Measurements from ENCODE around the gene TRAPPC14.
"Not testable (repeated sequence)": the region's sequence is repeated elsewhere in the genome, so short reads cannot be mapped to it uniquely, and the experiment has no call there.

Gene TRAPPC14

DNA sequence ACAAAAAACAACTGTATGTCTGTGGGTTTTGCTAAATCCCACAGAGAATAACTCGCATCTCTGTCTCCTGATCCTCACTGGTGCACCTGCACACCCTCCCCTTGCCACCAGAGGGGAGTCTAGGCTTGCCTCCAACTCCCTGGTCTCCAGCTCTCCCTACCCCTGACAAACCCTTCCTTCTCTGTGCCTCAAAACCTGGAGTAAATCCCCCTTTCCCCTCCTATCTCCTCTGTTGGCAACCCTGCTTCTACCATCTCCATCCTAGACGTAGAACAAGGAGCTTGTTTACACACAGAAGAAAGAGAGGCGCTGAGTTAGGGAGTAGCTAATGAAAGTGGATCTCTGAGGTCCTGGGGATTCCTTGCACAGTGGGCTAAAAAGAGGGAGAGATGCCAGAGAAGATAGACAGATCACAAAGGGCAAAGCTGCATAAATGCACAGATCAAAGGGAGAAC, 25.8 kb downstream of the TRAPPC14 start:
- Histone ChIP-seq H3K4me3 (ENCODE audit: low read length) (no peak overlapping the region), H3K79me1 (ENCODE audit: low read length) (no peaks in the 10 kb centered on the region), H3K79me2 (ENCODE audit: control insufficient read depth, insufficient read depth, low read length) (no peaks in the 10 kb centered on the region), H2BK5ac (ENCODE audit: low read length) (no peak overlapping the region), H2BK120ac (ENCODE audit: low read depth, low read length) (no peak overlapping the region), H3K4me2 (ENCODE audit: low read length) (no peak overlapping the region), H2BK15ac (replicated peaks; ENCODE audit: low read depth) (no peak overlapping the region), H3K56ac (ENCODE audit: low read length) (no peak overlapping the region), H3K27ac (ENCODE audit: low read depth, low read length) (no peak overlapping the region), H4K8ac (ENCODE audit: low read depth, low read length) (no peak overlapping the region), H3K23ac (ENCODE audit: low read length) (no peak overlapping the region), H3K27me3 (ENCODE audit: insufficient read depth, low read length, poor library complexity) (no peaks in the 10 kb centered on the region), H3K4ac (ENCODE audit: low read depth, low read length) (no peak overlapping the region), H2AK5ac (ENCODE audit: low read length) (no peak overlapping the region), H3K18ac (ENCODE audit: low read length) (no peak overlapping the region), H4K5ac (ENCODE audit: low read length) (no peak overlapping the region), H3K4me1 (ENCODE audit: control insufficient read depth, low read depth, low read length) (peaks cover 2% of the 10 kb centered on the region), H3K9ac (ENCODE audit: low read length) (no peak overlapping the region), H3K36me3 (ENCODE audit: control insufficient read depth, insufficient read depth, low read length) (no peaks in the 10 kb centered on the region)
- no CpG with 5 or more reads among the region's 3 CpGs for WGBS (ENCODE audit: extremely low coverage, insufficient coverage, low lambda C conversion rate)
- DNase-seq: peak; percentile 74

GRCh38 chr7:100132126-100132525, 26.4 kb downstream of the TRAPPC14 start:
- Histone ChIP-seq H3K36me3 (ENCODE audit: control insufficient read depth, insufficient read depth, low read length) (no peaks in the 10 kb centered on the region), H4K8ac (ENCODE audit: low read depth, low read length) (no peak overlapping the region), H3K23ac (ENCODE audit: low read length) (no peak overlapping the region), H3K56ac (ENCODE audit: low read length) (no peak overlapping the region), H3K9ac (ENCODE audit: low read length) (no peak overlapping the region), H2AK5ac (ENCODE audit: low read length) (no peak overlapping the region), H3K79me2 (ENCODE audit: control insufficient read depth, insufficient read depth, low read length) (no peaks in the 10 kb centered on the region), H2BK15ac (replicated peaks; ENCODE audit: low read depth) (no peak overlapping the region), H3K27me3 (ENCODE audit: insufficient read depth, low read length, poor library complexity) (no peaks in the 10 kb centered on the region), H3K4me1 (ENCODE audit: control insufficient read depth, low read depth, low read length) (peaks cover 2% of the 10 kb centered on the region), H3K4me2 (ENCODE audit: low read length) (no peak overlapping the region), H3K4ac (ENCODE audit: low read depth, low read length) (no peak overlapping the region), H2BK120ac (ENCODE audit: low read depth, low read length) (no peak overlapping the region), H2BK5ac (ENCODE audit: low read length) (no peak overlapping the region), H3K27ac (ENCODE audit: low read depth, low read length) (no peak overlapping the region), H3K18ac (ENCODE audit: low read length) (no peak overlapping the region), H3K4me3 (ENCODE audit: low read length) (no peak overlapping the region), H3K79me1 (ENCODE audit: low read length) (no peaks in the 10 kb centered on the region), H4K5ac (ENCODE audit: low read length) (no peak overlapping the region)
- WGBS (ENCODE audit: extremely low coverage, insufficient coverage, low lambda C conversion rate): no CpG with 5 or more reads among the region's 7 CpGs
- DNase-seq: no peak

DNA sequence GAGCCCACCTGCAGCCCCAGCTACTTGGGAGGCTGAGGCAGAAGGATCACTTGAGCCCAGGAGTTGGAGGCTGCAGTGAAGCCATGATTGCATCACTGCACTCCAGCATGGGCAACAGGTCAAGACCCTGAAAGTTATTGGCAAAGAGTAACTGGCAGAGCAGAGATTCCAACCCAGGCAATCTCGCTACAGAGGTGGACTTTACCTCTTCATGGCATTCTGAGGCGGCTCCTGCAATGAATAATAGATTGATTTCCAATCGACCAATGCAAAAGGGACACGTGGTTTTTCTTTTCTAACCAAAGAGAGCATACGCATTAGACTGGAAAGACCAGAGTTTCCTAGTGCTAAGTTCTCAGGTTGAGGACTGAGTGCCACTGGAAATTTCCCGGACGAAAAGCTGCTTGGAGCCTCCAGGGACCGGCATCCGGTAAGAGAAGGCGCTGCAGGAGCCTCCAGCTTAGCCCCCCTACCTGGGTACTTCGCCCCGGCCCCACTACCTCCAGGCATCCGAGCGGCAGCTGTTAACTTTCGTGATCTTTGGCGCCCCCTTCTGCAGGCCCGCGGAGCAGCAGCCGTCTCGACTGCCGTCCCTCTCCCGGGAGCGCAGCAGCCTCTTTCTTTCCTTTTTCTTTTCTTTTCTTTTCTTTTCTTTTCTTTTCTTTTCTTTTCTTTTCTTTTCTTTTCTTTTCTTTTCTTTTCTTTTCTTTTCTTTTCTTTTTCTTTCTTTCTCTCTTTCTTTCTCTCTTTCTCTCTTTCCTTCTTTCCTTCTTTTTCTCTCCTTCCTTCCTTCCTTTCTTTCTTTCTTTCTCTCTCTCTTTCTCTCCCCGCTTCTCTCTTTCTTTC, 27.7 kb downstream of the TRAPPC14 start:
- Histone ChIP-seq H3K4me2 (ENCODE audit: low read length) (peak overlapping the region; percentile 42), H4K5ac (ENCODE audit: low read length) (no peak overlapping the region), H3K36me3 (ENCODE audit: control insufficient read depth, insufficient read depth, low read length) (no peaks in the 10 kb centered on the region), H3K9ac (ENCODE audit: low read length) (peak overlapping the region; percentile 67), H3K56ac (ENCODE audit: low read length) (peak overlapping the region; percentile 52), H2BK15ac (replicated peaks; ENCODE audit: low read depth) (no peak overlapping the region), H3K4ac (ENCODE audit: low read depth, low read length) (no peak overlapping the region), H3K79me2 (ENCODE audit: control insufficient read depth, insufficient read depth, low read length) (no peaks in the 10 kb centered on the region), H3K23ac (ENCODE audit: low read length) (no peak overlapping the region), H2BK120ac (ENCODE audit: low read depth, low read length) (no peak overlapping the region), H2AK5ac (ENCODE audit: low read length) (no peak overlapping the region), H3K27me3 (ENCODE audit: insufficient read depth, low read length, poor library complexity) (no peaks in the 10 kb centered on the region), H3K79me1 (ENCODE audit: low read length) (no peaks in the 10 kb centered on the region), H3K4me3 (ENCODE audit: low read length) (no peak overlapping the region), H2BK5ac (ENCODE audit: low read length) (no peak overlapping the region), H3K4me1 (ENCODE audit: control insufficient read depth, low read depth, low read length) (peaks cover 2% of the 10 kb centered on the region), H3K27ac (ENCODE audit: low read depth, low read length) (no peak overlapping the region), H4K8ac (ENCODE audit: low read depth, low read length) (no peak overlapping the region), H3K18ac (ENCODE audit: low read length) (no peak overlapping the region)
- DNase-seq: peak; percentile 88
- no CpG with 5 or more reads among the region's 24 CpGs for WGBS (ENCODE audit: extremely low coverage, insufficient coverage, low lambda C conversion rate)

GRCh38 chr7:100130220-100130607, 28.3 kb downstream of the TRAPPC14 start:
- not testable (repeated sequence) for H2BK15ac ChIP-seq (replicated peaks; ENCODE audit: low read depth); H3K79me2 ChIP-seq (ENCODE audit: control insufficient read depth, insufficient read depth, low read length); H3K4me3 ChIP-seq (ENCODE audit: low read length); H2AK5ac ChIP-seq (ENCODE audit: low read length); H3K36me3 ChIP-seq (ENCODE audit: control insufficient read depth, insufficient read depth, low read length); H4K8ac ChIP-seq (ENCODE audit: low read depth, low read length); H3K56ac ChIP-seq (ENCODE audit: low read length); H3K27ac ChIP-seq (ENCODE audit: low read depth, low read length); H3K4me1 ChIP-seq (ENCODE audit: control insufficient read depth, low read depth, low read length); H4K5ac ChIP-seq (ENCODE audit: low read length); H3K9ac ChIP-seq (ENCODE audit: low read length); H2BK5ac ChIP-seq (ENCODE audit: low read length); H3K23ac ChIP-seq (ENCODE audit: low read length); H3K79me1 ChIP-seq (ENCODE audit: low read length); H3K27me3 ChIP-seq (ENCODE audit: insufficient read depth, low read length, poor library complexity); H3K4ac ChIP-seq (ENCODE audit: low read depth, low read length); DNase-seq; H3K18ac ChIP-seq (ENCODE audit: low read length); H3K4me2 ChIP-seq (ENCODE audit: low read length); H2BK120ac ChIP-seq (ENCODE audit: low read depth, low read length)
- no CpG with 5 or more reads among the region's 1 CpG for WGBS (ENCODE audit: extremely low coverage, insufficient coverage, low lambda C conversion rate)

DNA sequence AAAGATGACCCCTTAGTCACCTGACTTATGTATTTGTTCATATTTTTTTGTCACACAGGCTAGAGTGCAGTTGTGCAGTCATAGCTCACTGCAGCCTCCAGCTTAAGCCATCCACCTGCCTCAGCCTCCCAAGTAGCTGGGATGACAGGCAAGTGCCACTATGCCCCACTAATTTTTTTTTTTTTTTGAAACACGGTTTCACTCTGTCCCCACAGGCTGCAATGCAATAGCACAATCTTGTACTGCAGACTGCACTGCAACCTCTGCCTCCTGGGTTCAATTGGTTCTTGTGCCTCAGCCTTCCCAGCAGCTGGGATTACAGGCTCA, 29.9 kb downstream of the TRAPPC14 start:
- Histone ChIP-seq H3K9ac (ENCODE audit: low read length) (no peak overlapping the region), H4K8ac (ENCODE audit: low read depth, low read length) (no peak overlapping the region), H3K4me2 (ENCODE audit: low read length) (no peak overlapping the region), H3K27me3 (ENCODE audit: insufficient read depth, low read length, poor library complexity) (no peaks in the 10 kb centered on the region), H4K5ac (ENCODE audit: low read length) (no peak overlapping the region), H3K23ac (ENCODE audit: low read length) (no peak overlapping the region), H2BK5ac (ENCODE audit: low read length) (no peak overlapping the region), H3K4me3 (ENCODE audit: low read length) (no peak overlapping the region), H2BK15ac (replicated peaks; ENCODE audit: low read depth) (no peak overlapping the region), H3K79me2 (ENCODE audit: control insufficient read depth, insufficient read depth, low read length) (no peaks in the 10 kb centered on the region), H3K4ac (ENCODE audit: low read depth, low read length) (no peak overlapping the region), H3K4me1 (ENCODE audit: control insufficient read depth, low read depth, low read length) (peaks cover 2% of the 10 kb centered on the region), H3K36me3 (ENCODE audit: control insufficient read depth, insufficient read depth, low read length) (no peaks in the 10 kb centered on the region), H3K18ac (ENCODE audit: low read length) (no peak overlapping the region), H3K27ac (ENCODE audit: low read depth, low read length) (no peak overlapping the region), H2AK5ac (ENCODE audit: low read length) (no peak overlapping the region), H3K79me1 (ENCODE audit: low read length) (no peaks in the 10 kb centered on the region), H3K56ac (ENCODE audit: low read length) (no peak overlapping the region), H2BK120ac (ENCODE audit: low read depth, low read length) (no peak overlapping the region)
- no CpG with 5 or more reads among the region's 1 CpG for WGBS (ENCODE audit: extremely low coverage, insufficient coverage, low lambda C conversion rate)
- DNase-seq: no peak

Data from mesendoderm (in vitro differentiated cells).